ENCODE measurements around the gene CLDN12.

Gene CLDN12

GRCh38 chr7:90391488-90391887 is 11.8 kb upstream of the CLDN12 start:
- no peak for DNase-seq (ENCODE audit: low read depth)
- H3K4me3 ChIP-seq (ENCODE audit: low read length), result no peak overlapping the region
- TF ChIP-seq CTCF (conservative IDR thresholded peaks at IDR 0.05; ENCODE audit: low read length), result no peak

GRCh38 chr7:90396420-90396819 is 6.8 kb upstream of the CLDN12 start:
- DNase-seq (ENCODE audit: low read depth), result no peak
- no peak overlapping the region for H3K4me3 ChIP-seq (ENCODE audit: low read length)
- no peak for TF ChIP-seq CTCF (conservative IDR thresholded peaks at IDR 0.05; ENCODE audit: low read length)

DNA sequence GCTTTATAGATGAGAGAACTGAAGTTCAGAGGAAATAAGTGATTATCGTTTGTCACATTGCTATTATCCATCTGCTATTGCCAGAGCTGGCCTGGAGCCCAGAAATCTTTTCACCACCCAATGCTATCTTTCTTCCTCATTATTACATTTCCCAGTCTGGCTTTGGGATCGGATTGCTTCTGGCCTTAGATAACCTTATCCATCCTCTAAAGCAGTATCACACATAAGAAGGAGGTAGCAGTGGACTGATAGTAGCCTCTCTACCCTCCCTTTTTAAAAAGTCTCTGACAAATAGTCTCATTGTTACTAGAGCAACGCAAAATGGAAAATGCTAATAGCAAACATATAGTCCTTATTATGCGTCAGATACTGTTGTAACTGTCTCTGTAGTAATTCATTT is 1.3 kb upstream of the CLDN12 start:
- no peak overlapping the region for H3K4me3 ChIP-seq (ENCODE audit: low read length)
- peak; percentile 42 for DNase-seq (ENCODE audit: low read depth)
- TF ChIP-seq CTCF (conservative IDR thresholded peaks at IDR 0.05; ENCODE audit: low read length), result no peak

GRCh38 chr7:90402785-90403173 is 482 bp upstream of the CLDN12 start:
- no peak for TF ChIP-seq CTCF (conservative IDR thresholded peaks at IDR 0.05; ENCODE audit: low read length)
- no peak for DNase-seq (ENCODE audit: low read depth)
- peak overlapping the region; percentile 89 for H3K4me3 ChIP-seq (ENCODE audit: low read length)

GRCh38 chr7:90404777-90405176 is 1.5 kb downstream of the CLDN12 start:
- TF ChIP-seq CTCF (conservative IDR thresholded peaks at IDR 0.05; ENCODE audit: low read length), result no peak
- H3K4me3 ChIP-seq (ENCODE audit: low read length), result no peak overlapping the region
- peak; percentile 10 for DNase-seq (ENCODE audit: low read depth)

- no peak overlapping the region for H3K4me3 ChIP-seq (ENCODE audit: low read length)
- TF ChIP-seq CTCF (conservative IDR thresholded peaks at IDR 0.05; ENCODE audit: low read length), result no peak
- DNase-seq (ENCODE audit: low read depth), result no peak
Measured at GRCh38 chr7:90407484-90407821, 4.2 kb downstream of the CLDN12 start.

- no peak for TF ChIP-seq CTCF (conservative IDR thresholded peaks at IDR 0.05; ENCODE audit: low read length)
- DNase-seq (ENCODE audit: low read depth), result no peak
- no peak overlapping the region for H3K4me3 ChIP-seq (ENCODE audit: low read length)
Measured at GRCh38 chr7:90408142-90408541, 4.9 kb downstream of the CLDN12 start.

All from AG10803 (cell line).